K562 (cell line): ENCODE measurements around the gene ADAT2. TPM values are rescaled to one million over a fixed set of nuclear protein-coding genes. Genes with fewer than 3 reads are reported as not detected.

Experiments used
- E2F4 ChIP-seq: sonication (generic); formaldehyde crosslinking; IDR thresholded peaks from 2 replicates; pipeline ENCODE4 v1.8.0; 2022; ENCODE audit warnings: mild to moderate bottlenecking, low read depth, missing genetic modification reagents
- ESRRA ChIP-seq: fragments of 450-650 bp; IDR thresholded peaks from 2 replicates; pipeline ENCODE4 v1.6.1; 2014; ENCODE audit warnings: low read depth, mild to moderate bottlenecking, moderate library complexity, borderline replicate concordance
- MGA ChIP-seq: fragments of 450-650 bp; IDR thresholded peaks from 2 replicates; pipeline ENCODE4 v1.6.1; 2016; ENCODE audit warnings: mild to moderate bottlenecking, moderate library complexity
- RBM22 ChIP-seq: fragments of 200-400 bp; formaldehyde crosslinking; IDR thresholded peaks from 2 replicates; pipeline ENCODE4 v1.6.1; 2018; ENCODE audit warnings: low read length, low read depth; ENCODE audit not compliant: poor library complexity, severe bottlenecking
- ZNF445 ChIP-seq: fragments of 250-450 bp; sonication (Bioruptor Pico); IDR thresholded peaks from 2 replicates; pipeline ENCODE4 v1.4.0; 2020; ENCODE audit warnings: low read depth, mild to moderate bottlenecking, moderate library complexity
- ZNF507 ChIP-seq: conservative IDR thresholded peaks from 2 replicates; pipeline ENCODE4 v1.6.1; 2017; ENCODE audit warnings: missing genetic modification characterization, missing compliant biosample characterization
- ZNF561 ChIP-seq: fragments of 450-650 bp; formaldehyde crosslinking; conservative IDR thresholded peaks from 2 replicates; pipeline ENCODE4 v1.4.0; 2020; ENCODE audit warnings: mild to moderate bottlenecking, moderate library complexity
- ZNF75A ChIP-seq: fragments of 450-650 bp; formaldehyde crosslinking; IDR thresholded peaks from 2 replicates; pipeline ENCODE4 v1.4.0; 2020; ENCODE audit warnings: mild to moderate bottlenecking
- polyA plus RNA-seq, 8 experiments: library from polyadenylated mRNA; depleted of rRNA in 4 of 8; stranded (reverse) in 5 of 8; unstranded in 3 of 8; fragments of >200 nt; fragmentation: Nextera tagmentation in 2 of 8; fragmentation: Illumina TruSeq in 1 of 8; extraction: Ambion mirVana in 2 of 8; extraction: Trizol in 1 of 8; gene quantifications; 2 replicates each; pipeline versions ENCODE4 v1.2.1 to v1.2.3, GENCODE V29; 2011 to 2014; ENCODE audit warnings: inconsistent platforms in 1 of 8, missing spikeins in 1 of 8
- total RNA-seq, 7 experiments: library from RNA; depleted of rRNA in 6 of 7; stranded (reverse); fragments of >200 nt in 6 of 7; fragmentation: Illumina TruSeq in 2 of 7; extraction: Trizol in 2 of 7; gene quantifications; 2 replicates each; pipeline versions ENCODE4 v1.2.1 to v1.2.3, GENCODE V29; 2011 to 2021; ENCODE audit warnings: low replicate concordance in 1 of 7

Gene ADAT2
- total and polyA plus RNA-seq, 9 of the 15 experiments (the other 6 are each of a cell fraction or from before 2014, with no cell fraction given): 13.0 to 62.5 (median 31.7) TPM

- TF ChIP-seq E2F4 (CRISPR knock-in tag) (peak; percentile 48; the same call in 1 of the 2 replicates), ZNF561 (CRISPR knock-in tag) (no peak), MGA (0 out of 2 replicates have a peak, but pooled peaks have one; percentile 40), ESRRA (peak; percentile 75), ZNF445 (no peak), RBM22 (peak; percentile 98), ZNF75A (CRISPR knock-in tag) (no peak), ZNF507 (tag) (no peak)
Measured at GRCh38 chr6:143450453-143451371, at the start of gene ADAT2, which contains the start of gene PEX3 (continued).
